PC-9 (cell line): ENCODE results near the gene PAK4.

ENCODE experiments used
- CTCF ChIP-seq: fragments of 200-600 bp; sonication (generic); conservative IDR thresholded peaks from 2 replicates; pipeline ENCODE4 v1.6.1; 2017; ENCODE audit warnings: mixed run types, antibody characterized with exemption, mild to moderate bottlenecking, moderate library complexity
- EZH2 ChIP-seq: fragments of 200-600 bp; sonication (generic); IDR thresholded peaks from 2 replicates; pipeline ENCODE4 v1.8.0; 2017; ENCODE audit warnings: antibody characterized with exemption, low read depth

DNA sequence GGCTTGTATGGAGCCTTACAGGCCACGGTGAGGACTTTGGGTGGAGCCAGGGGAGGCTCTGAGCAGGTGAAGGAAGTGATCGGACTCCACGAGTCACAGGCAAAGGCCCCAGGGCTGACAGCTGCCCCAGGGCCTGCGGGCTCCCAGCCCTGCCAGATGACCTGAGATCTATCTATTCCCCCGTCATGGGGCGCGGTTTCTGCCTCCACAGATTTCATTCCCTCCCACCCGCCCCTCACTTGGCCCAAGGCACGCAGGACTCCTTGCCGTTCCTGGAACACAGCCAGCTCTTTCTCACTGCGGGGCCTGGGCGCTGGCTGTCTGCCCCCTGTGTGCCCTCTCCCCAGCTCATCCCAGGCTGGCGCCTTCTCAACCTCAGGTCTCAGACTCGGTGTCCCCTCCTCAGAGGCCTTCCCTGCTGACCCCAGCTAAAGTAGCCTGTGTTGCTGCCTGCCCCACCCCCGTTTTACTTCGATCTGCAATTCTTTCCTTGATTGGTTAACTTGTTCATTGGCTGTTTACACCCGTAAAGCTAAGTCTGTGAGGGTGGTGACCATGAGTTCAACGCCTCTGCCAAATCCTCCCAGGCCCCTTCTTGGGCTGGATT, 13.9 kb upstream of the PAK4 start:
- TF ChIP-seq CTCF (no peak), EZH2 (no peak)
